ENCODE results near the gene EXD3. TPM values are rescaled to one million over a fixed set of nuclear protein-coding genes. Genes with fewer than 3 reads are reported as not detected.

Gene EXD3
- total RNA-seq, 2 experiments from 2014 or later, result 20.8 to 27.0 TPM

DNA sequence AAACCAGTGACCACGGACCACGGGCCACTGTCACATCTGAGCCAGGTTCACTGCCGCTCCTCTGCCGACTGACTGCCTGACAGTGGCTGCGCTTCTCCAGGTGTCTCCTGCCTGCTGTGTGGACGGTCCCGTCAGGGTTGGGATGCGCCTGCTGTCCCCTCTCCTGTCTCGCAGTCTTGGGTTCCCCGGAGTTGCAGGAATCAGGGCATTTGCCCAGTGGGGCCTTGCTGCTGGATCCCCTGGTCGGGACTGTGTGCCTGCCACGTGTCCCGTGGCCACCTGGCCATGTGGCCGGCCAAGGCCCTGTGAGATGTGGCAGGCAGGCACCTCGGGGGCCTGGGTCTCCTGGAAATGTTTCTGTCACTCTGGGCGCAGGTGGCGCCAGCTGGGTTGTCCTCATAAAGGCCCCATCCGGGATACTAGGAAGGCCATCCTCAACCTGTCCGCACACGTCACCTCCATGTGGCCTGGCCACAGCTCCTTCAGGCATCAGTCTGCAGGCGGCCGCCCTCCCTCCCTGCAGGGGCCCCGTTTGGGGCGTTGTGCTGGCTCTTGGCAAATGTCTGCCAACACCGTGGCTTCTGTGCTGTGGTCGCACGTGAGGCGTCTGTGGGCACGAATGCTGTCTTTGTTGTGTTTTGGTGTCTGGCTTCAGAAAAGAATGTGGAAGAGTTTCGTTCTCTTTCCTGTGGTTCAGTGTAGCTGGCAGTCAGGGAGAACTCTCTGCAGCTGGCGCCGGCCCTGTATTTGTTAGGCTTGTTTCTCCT, 151.8 kb downstream of the EXD3 start:
- Histone ChIP-seq H3K4me3 (ENCODE audit: low read depth, low read length, poor library complexity, severe bottlenecking) (no peak overlapping the region), H3K4me2 (ENCODE audit: low read length) (no peak overlapping the region), H3K27ac (ENCODE audit: low read depth, low read length, poor library complexity, severe bottlenecking) (no peak overlapping the region), H4K20me1 (ENCODE audit: insufficient read depth, low read length) (no peaks in the 10 kb centered on the region), H3K79me2 (ENCODE audit: insufficient read depth, low read depth, low read length) (peaks cover 18% of the 10 kb centered on the region; the same call in 1 of the 2 replicates), H2AFZ (ENCODE audit: low read length) (no peak overlapping the region), H3K4me1 (ENCODE audit: insufficient read depth, low read length, poor library complexity, severe bottlenecking) (peaks cover 79% of the 10 kb centered on the region), H3K9me2 (ENCODE audit: insufficient read depth, low read length) (no peaks in the 10 kb centered on the region), H3K9me3 (ENCODE audit: low read length) (no peaks in the 10 kb centered on the region), H3K36me3 (ENCODE audit: insufficient read depth, low read length) (peaks cover 55% of the 10 kb centered on the region)
- TF ChIP-seq, protein P1, sequence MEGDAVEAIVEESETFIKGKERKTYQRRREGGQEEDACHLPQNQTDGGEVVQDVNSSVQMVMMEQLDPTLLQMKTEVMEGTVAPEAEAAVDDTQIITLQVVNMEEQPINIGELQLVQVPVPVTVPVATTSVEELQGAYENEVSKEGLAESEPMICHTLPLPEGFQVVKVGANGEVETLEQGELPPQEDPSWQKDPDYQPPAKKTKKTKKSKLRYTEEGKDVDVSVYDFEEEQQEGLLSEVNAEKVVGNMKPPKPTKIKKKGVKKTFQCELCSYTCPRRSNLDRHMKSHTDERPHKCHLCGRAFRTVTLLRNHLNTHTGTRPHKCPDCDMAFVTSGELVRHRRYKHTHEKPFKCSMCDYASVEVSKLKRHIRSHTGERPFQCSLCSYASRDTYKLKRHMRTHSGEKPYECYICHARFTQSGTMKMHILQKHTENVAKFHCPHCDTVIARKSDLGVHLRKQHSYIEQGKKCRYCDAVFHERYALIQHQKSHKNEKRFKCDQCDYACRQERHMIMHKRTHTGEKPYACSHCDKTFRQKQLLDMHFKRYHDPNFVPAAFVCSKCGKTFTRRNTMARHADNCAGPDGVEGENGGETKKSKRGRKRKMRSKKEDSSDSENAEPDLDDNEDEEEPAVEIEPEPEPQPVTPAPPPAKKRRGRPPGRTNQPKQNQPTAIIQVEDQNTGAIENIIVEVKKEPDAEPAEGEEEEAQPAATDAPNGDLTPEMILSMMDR (conservative IDR thresholded peaks at IDR 0.05; ENCODE audit: low read length), result no peak
- no peak for TF ChIP-seq EZH2phosphoT487 (IDR thresholded peaks at IDR 0.05; ENCODE audit: borderline replicate concordance, low read depth, low read length)
- ChIA-PET POLR2A (no interaction called here), CTCF (ENCODE audit: unreplicated experiment) (no interaction called here)
- intact Hi-C loops (cut with micrococcal nuclease; ENCODE audit: unreplicated experiment), result no loop called here
- DNase-seq (ENCODE audit: low spot score), result no peak
- no TSS peak for BruUV-seq (replicated peaks)

DNA sequence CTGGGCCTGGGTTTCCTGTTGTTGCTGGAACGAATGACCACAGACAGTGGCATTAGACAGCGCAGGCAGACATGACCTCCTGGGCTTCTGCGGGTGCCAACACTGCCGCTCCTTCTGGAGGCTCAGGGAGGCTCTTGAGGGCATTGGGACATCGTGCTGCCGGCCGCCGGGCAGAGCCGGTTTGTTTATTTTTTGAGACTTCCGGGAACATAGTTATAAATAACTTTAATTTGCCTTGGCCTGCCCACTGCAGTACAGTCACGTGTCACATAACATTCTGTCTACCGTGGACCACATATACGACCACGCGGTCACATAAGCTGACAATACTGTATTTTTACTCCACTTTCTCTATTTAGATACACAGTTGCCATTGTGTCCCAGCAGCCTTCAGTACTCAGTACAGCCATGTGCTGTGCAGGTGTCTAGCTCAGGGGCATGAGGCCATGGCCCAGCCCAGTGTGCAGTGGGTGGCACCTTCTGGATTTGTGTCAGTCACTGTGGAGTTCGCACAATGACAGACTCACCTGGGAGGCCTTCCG, 153.7 kb downstream of the EXD3 start:
- Histone ChIP-seq H3K79me2 (ENCODE audit: insufficient read depth, low read depth, low read length) (peaks cover 18% of the 10 kb centered on the region; the same call in 1 of the 2 replicates), H3K9me3 (ENCODE audit: low read length) (no peaks in the 10 kb centered on the region), H3K4me2 (ENCODE audit: low read length) (peak overlapping the region; percentile 90), H3K27ac (ENCODE audit: low read depth, low read length, poor library complexity, severe bottlenecking) (peak overlapping the region; percentile 90), H2AFZ (ENCODE audit: low read length) (no peak overlapping the region), H3K4me3 (ENCODE audit: low read depth, low read length, poor library complexity, severe bottlenecking) (peak overlapping the region; percentile 65), H3K9me2 (ENCODE audit: insufficient read depth, low read length) (no peaks in the 10 kb centered on the region), H4K20me1 (ENCODE audit: insufficient read depth, low read length) (no peaks in the 10 kb centered on the region), H3K36me3 (ENCODE audit: insufficient read depth, low read length) (peaks cover 71% of the 10 kb centered on the region), H3K4me1 (ENCODE audit: insufficient read depth, low read length, poor library complexity, severe bottlenecking) (peaks cover 61% of the 10 kb centered on the region)
- POLR2A ChIA-PET, result interaction anchor here (0.6 to 1.2 kb wide), 4 partner anchors 13 to 185 kb away, joined by 3 to 9 read pairs (median 3); partner anchors contain the start of gene NELFB
- DNase-seq (ENCODE audit: low spot score), result peak; percentile 82
- CTCF ChIA-PET (ENCODE audit: unreplicated experiment), result interaction anchor here (0.5 to 0.6 kb wide), 3 partner anchors 31 to 321 kb away, joined by 3 to 13 read pairs (median 3); no protein-coding TSS in a partner anchor
- intact Hi-C loops (cut with micrococcal nuclease; ENCODE audit: unreplicated experiment), result loop anchor here (2.0 kb wide), 1 partner anchor 33 kb away; no protein-coding TSS in a partner anchor
- TF ChIP-seq, protein P1 (conservative IDR thresholded peaks at IDR 0.05; ENCODE audit: low read length), result no peak
- no peak for TF ChIP-seq EZH2phosphoT487 (IDR thresholded peaks at IDR 0.05; ENCODE audit: borderline replicate concordance, low read depth, low read length)
- no TSS peak for BruUV-seq (replicated peaks)
